Activated CD4-positive, CD25-positive, alpha-beta regulatory T cell treated with anti-CD3 and anti-CD28 coated beads, Interleukin-2, amount 50 U/mL, for 72 hours (primary cell): Measurements from ENCODE around the gene RUNX2.

ENCODE experiments used
- DNase-seq: peaks from one replicate; pipeline ENCODE4 v3.0.0; 2021

RUNX2 gene

GRCh38 chr6:45436544-45437438, 108.7 kb downstream of the RUNX2 start:
- no peak for DNase-seq

DNA sequence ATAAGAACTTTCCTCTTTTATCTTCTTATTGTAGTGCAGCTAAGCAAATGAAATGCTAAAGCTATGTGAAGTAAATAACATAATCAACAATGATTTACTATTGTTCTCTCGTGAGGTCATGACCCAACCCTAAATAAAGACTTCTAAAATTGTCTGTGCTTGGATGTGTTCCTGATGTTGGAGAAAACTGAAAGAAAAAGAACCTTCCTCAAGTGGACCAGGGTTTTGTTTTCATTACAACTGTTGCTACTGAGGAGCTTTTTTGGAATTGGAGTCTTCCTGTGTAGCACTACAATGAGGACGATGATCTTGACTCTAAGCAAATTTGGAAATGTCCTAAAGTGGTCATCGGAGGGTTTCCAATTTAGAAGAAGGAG, 109.3 kb downstream of the RUNX2 start:
- DNase-seq = no peak

DNA sequence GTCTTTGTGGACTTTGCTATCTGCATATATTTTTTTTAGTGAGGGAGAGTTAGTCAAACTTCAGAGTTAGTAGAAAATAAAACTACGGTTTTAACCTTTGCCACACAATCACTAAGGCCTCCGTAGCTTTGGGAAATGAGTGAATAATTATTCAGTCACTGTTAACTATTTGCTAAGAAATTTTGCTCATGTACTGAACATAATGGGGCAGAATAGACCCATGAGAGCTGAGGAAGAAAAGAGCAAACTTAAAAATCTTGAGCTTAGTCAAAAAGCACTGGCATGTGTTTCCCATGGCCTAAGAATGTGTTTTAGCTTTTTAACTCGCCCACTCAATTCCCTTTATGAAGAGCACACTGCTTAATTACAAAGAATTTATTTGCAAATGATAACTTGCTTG, 110.0 kb downstream of the RUNX2 start:
- DNase-seq = no peak

GRCh38 chr6:45438849-45439406, 110.8 kb downstream of the RUNX2 start:
- DNase-seq = no peak

DNA sequence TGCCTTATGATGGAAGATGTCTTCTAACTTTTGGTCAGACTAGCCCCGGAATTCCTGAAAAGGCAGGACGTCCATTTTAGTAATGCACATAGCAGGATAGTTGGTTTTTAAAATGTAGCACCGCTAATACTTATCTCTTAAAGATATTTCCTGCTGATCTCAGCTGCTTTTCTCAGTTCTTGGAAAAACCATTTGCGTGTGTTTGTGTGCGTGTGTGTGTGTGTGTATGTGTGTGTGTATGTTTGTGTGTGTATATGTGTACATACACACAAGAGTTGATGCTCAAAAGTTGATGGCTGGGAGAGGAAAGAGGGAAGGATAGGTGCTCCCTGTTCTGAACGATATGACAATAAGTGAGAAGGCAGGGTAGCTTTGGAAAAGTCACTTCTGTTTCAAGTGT, 111.3 kb downstream of the RUNX2 start:
- no peak for DNase-seq

DNA sequence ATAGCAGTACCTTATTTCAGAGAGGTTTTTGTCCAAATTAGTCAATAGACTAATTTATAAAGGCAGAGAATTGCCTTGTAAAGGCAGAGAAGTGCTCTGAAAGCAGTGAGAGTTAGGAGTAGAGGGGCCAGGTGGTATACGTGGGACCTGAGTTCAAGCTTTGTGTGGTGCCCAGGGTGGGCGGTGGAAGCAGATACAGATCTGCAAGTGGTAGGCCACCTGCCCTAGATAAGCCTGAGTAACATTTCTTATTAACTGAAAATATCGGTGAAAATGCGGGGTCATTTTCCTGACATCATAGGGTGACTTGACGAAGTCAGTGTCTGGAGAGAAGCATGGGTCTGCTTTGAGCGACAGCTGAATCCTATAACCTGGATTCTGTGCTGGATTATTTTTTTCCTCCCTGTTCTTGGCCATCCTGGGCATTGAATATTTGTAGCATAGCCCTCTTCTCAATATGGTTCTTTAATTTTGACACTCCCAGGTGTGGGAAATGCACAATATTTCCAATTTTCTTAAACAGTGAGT, 111.8 kb downstream of the RUNX2 start:
- no peak for DNase-seq

DNA sequence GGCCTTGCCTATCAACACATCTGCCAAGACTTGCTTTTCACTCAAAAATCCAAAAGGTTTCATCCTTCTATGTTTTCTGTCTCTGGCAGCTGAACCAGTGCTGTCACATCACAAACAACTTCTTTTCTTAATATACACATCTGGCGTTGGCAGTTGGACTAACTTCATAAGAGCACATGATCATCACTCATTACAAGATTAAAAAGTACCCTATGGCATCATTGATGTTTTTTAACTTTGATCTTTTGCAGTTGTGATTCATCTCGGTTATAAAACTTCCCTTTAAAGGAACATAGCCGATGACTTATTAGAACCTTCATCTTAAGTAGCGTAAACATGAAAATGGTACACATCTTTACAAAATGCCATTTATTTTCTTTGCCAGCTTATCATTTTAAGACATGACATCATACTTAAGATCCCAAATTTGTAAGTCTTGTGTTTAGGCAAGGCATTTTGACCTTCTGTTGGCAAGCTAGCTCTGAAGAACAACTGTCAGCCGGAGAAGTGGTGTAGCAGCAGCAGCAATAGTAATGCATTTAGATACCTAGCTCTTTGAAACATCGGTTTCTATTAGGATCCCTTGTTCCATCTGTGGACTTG, 113.8 kb downstream of the RUNX2 start:
- no peak for DNase-seq

- DNase-seq = no peak
Observed at GRCh38 chr6:45442716-45443115, 114.6 kb downstream of the RUNX2 start.

DNA sequence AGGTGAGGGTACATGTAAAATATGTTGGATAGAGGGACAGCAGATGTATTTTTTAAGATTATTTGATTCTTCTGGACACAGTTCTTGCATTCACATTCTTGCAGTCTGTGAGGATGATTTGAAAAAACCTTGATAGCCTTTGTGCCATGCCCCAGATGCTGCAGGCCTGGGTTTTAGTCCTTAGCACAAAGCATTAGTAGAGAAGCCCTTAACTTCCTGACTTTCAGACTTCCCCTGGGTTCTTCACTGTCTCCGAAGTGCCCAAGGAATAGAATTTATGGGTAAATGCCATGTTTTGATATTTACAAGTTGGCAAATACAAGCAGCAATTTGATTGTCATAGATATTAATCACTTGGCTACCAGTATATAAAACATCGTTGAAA, 117.2 kb downstream of the RUNX2 start:
- DNase-seq = no peak

- DNase-seq = no peak
Observed at GRCh38 chr6:45445749-45446549, 117.8 kb downstream of the RUNX2 start.

- DNase-seq = no peak
Observed at GRCh38 chr6:45447005-45447404, 118.9 kb downstream of the RUNX2 start.

GRCh38 chr6:45447716-45448115, 119.6 kb downstream of the RUNX2 start:
- DNase-seq = no peak

DNA sequence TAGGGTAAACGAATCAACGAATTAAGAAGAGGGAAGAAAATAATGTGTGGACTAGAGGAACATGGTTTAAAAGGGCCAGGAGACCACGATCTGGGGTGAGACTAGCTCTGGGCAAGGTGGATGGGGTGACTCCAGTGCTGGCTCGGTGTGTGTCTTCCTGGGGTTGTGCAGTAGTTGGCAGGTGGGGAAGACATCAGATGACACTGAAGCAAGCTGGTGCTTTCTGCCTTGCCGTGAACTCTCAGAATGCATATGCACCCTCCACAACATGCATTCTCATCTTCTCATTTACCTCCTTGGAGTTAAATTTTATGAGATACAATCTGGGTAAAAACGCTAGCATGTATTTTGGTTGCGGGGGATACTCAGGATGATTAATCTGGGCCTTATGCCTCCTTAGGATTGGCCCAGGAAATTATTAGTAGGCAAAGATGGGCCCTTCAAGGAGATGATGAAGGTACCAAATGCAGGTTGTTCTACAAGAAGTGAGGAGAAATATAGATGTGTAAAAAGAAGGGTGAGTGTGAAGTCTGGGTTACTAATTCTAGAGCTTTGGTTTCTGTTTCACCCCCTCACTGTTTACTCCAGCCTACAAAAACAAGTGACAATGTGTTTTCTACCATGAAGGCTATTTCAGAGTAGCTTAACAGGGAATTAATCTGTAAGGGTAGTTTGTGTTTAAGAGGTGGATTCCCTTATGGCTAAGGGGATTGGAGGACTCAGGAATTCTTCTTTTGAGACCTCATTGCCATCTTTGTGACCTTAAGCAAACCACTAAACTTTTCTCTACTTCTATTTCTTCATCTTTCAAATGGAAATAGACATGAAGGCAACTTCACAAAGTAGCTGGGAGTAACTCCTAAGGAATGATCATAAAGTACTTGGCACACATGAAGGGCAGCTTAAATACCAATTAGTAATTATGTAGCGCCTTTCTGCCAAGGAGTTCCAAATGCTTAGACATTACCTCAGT, 120.6 kb downstream of the RUNX2 start:
- DNase-seq = no peak

DNA sequence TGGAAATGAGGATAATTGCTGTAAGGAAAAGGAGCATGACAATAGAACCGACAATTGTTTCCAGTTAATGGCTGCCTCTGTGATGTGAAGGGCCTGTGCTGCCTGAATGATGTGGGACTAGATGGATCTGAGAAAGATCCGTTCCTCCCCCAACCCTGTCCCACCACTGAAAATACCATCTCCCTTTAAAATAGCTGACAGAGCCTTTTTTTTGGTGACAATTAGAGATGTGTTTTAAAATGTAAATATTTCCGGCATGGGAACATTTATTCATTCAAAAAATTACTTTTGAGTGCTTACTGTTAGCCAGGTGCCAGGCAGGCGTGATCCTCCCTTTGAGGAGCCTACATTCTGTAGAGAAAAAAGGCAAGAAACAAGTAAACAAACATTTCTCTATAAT, 122.0 kb downstream of the RUNX2 start:
- DNase-seq = no peak

- DNase-seq = no peak
Observed at GRCh38 chr6:45450831-45451230, 122.7 kb downstream of the RUNX2 start.

DNA sequence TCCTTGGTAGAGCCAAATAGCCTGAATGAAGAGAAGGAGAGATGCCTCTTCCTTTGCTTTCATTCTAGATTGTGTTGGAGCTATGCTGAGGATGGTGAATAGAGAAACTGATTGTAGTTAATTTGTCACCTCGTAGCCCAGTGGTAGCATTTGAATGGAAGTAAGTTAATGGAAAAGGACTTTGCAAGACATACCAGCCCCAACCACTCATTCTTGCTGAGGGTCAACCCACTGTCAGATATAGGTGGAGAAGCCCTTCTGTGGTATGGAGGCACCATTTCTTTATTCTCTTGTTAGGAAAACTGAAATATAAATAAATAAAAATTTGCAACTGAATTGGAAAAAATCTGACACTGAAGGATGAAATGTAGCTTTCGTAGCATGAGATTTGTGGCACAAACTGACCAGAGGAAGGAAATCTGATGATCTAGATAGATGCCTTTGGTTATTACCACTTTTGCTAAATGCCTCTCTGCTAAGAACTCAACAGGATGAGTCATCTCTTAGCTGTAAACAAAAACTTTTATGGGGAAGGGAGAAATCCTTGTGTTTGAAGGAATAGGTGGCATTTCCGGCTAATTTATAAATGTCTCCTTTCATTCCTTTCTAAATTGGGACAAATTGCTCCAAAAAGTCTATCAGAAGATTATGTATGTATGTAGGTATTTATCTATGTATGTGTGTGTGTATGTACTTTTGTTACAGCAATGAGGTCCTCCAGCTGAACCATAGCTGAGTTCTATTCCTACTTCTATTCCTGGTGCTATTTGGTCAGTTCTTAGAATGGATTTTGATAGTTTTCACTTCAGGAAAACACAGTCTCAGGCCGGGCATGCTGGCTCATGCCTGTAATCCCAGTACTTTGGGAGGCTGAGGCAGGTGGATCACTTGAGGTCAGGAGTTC, 126.1 kb downstream of the RUNX2 start:
- DNase-seq = no peak

DNA sequence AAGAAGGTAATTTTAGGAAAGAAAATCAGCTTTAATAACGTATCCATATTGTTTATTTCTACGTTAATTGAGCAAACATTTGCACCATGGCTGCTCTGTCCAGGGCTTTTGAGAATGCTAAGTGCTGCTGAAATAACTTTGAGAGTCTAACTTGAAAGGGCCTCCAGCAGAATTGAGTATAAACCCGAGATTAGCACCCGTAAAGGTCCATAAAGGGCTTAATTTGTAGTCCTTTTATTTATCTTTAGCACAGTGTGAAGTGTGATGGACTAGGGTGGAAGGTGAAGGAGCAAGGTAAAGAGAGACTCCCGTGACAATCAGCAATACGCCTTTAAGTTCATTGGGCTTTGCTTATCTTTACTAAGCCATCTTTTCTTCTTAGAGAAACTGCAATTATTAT, 127.3 kb downstream of the RUNX2 start:
- no peak for DNase-seq

DNA sequence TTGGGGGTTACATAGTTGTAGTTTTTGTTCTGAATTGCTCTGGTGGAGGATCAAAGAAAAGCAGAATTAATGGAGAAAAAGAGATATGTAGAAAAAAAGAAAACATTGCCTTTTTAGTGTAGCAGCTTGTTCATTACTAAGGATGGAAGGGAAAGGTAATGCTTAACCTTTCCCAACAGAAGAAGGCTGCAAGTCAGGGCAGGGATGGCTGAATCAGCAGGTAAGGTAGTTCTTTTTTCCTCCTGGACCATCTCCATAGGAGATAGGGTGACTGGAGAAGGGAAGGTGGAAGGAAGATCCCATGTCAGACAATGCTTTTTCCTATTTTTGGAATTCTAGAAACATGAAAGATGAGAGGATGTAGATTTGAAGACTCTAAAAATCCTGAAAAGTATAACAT, 129.0 kb downstream of the RUNX2 start:
- DNase-seq = no peak

DNA sequence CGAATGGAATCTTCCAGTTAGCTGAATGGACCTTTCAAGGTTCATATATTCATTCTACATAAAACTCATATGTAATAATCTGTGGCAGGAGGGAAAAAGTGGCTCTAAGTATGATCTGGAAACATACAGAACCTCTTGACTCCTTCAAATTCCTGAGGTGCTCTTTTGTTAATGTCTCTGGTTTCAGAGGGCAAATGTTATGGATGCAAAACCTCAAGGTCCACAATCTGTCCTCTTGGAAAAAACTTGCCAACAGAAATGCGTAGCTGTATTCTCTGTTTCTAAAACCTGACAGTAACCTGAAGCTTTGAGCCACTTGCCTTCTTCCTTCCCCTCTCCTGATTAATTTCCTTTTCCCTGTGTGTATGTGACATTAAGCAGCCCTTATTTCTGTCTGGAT, 130.5 kb downstream of the RUNX2 start:
- no peak for DNase-seq

DNA sequence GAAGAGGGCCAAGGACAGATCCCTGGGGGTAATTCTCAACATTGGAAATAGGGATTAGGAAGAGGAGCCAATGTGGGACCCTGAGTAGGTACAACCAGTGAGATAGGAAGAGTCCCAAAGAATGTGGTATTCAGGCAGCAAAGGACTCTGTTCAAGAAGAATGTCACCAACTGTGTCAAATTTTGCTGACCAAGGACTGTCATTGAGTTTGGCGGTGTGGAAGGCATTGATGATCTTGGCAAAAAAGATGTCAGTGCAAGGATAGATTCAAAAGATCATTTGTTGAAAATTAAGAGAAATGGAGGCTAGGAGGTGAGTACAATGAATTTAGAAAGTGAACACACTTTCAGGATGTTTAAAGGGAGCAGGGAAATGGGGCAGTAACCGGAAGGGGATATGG, 132.0 kb downstream of the RUNX2 start:
- DNase-seq = no peak

DNA sequence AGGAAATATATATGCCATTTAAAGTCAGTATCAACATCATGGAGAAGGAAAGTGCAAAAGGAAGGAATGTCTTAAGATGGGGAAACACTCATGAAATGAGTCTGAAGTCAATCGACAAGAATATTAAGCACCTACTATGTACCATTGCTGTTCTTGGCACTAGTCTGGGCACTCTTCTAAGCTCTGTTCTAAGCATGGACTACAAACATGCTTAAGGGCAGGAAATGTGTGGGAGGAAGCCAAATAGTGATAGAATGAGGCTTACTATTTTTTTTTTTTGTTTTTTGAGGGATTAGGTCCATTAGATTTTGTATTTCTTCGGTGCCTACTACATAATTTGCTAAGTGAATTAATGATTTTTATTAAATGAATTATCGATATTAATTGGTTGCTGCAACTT, 133.4 kb downstream of the RUNX2 start:
- no peak for DNase-seq
